Hepatic stellate cell (primary cell): ENCODE results near the gene PUDP.
"Not testable (repeated sequence)": the region's sequence is repeated elsewhere in the genome, so short reads cannot be mapped to it uniquely, and the experiment has no call there.

Experiments
- DNase-seq: peaks from one replicate; pipeline ENCODE4 v3.0.0; 2011; ENCODE audit warnings: low spot score

The PUDP gene

DNA sequence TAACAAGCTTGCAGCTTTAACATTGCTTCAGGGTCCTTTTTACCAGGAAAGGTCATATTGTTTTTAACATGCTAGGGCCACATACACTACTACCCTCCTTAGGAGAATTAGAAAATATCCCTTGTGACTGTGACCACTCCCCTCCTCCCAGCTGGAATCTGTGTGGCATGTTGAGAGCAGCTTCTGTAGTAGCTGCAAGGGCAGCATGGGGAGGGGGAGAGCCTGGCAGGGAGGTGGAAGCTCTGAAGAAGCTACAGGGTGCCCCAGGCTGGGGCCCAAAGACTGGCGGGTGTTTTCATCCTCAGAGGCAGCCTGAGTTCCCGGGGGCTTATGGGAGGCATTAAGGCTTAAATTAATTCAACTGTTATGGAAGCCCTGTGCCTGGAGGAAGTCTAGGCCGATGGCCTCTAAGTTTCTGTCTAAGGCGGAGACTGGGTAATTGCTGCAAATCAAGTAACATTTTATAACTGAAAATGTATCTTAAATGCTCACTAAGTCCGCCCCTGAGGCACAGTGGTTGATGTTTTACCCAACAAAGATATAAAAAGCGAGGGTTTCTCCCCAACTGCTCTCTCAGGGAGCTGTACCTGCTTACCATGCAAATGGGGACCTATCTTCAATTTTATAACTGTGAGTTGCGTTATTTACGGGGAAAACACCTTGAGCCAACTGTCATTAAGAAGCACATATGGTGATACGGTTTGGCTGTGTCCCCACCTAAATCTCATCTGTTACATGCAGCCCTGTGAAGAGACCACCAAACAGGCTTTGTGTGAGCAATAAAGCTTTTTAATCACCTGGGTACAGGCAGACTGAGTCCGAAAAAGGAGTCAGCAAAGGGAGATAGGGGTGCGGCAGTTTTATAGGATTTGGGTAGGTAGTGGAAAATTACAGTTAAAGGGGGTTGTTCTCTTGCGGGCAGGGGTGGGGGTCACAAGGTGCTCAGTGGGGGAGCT is 37.8 kb downstream of the PUDP start:
- no peak for DNase-seq

GRCh38 chrX:7109049-7109531 is 38.9 kb downstream of the PUDP start:
- peak; percentile 21 for DNase-seq

GRCh38 chrX:7108030-7108429 is 39.9 kb downstream of the PUDP start:
- DNase-seq: no peak

GRCh38 chrX:7106649-7107048 is 41.3 kb downstream of the PUDP start:
- DNase-seq: no peak

GRCh38 chrX:7102119-7102518 is 45.8 kb downstream of the PUDP start:
- no peak for DNase-seq

GRCh38 chrX:7100022-7100421 is 47.9 kb downstream of the PUDP start:
- DNase-seq: no peak

- DNase-seq: not testable (repeated sequence)
Measured at GRCh38 chrX:7095657-7096056, 52.3 kb downstream of the PUDP start.

DNA sequence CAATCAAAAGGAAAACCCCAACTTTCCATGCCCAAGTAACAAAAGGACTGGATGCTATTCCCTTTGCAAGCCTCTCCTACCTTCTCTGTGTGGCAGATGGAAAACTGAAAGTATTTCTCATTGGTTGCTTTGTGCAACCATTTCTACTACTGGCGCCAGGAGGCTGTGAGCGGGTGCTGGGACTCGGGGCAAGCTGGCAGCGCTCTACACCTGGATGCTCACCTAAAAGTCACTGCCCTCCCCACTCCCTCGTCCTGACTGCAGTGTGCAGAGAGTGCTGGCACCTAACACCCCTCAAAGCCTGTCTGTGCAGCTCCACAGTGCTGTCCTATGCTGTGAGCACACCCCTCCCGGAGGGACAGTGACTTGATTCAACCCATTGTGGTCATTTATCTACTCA is 54.6 kb downstream of the PUDP start:
- DNase-seq: no peak

DNA sequence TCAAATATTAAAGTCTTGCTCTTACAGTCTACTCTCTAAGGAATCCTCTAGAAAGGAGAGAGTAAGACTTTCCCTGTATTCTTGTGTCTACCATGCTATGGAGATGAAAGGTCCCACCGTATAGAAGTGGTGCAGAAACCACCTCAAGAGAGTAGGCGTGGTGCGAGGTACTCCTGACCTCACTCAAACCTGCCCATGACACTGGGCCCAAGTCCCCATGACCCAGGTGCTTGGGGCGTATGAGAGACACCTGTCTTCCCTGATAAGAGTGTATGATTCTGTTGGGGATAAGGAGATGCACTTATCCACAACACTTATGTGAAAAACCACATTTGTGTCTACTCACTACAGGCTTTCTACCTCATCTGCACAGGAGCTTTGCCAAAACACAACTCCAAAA is 55.4 kb downstream of the PUDP start:
- DNase-seq: no peak

DNA sequence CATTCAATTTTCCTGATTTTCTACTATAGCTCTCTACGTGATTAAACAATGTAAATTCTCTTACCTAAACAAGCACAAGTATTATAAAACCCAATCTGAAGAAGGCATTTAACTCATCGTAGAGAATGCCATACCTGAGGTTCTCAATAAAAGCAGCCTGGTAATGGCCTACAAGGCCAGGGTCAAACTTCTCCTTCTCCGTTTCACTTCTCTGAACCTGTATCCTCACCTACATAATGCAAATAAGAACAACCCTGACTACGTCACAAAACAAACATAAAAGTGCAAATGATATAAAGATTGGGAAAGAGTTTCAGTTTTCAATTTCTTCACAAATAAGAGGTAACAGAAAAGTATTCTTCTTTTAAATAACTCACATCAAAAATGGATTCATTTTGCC is 56.0 kb downstream of the PUDP start:
- no peak for DNase-seq

DNA sequence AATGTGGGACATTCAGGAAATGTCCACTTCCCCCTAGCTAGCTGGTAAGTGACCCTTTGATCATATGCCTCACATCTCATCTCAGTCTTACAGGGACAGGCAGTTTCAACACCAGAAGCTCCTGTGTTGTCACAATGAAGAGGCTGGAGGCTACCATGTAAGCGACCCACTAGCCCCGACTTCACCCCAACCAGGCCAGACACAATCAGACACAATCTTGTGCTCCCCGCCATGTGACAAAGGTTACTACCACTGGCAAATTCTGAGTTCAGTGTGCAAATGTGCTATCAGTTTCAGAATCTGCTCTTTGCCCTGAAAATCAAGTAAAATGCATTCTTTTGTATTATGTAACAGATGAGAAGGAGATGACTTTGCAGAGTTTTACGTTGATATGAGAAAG is 57.3 kb downstream of the PUDP start:
- DNase-seq: no peak

DNA sequence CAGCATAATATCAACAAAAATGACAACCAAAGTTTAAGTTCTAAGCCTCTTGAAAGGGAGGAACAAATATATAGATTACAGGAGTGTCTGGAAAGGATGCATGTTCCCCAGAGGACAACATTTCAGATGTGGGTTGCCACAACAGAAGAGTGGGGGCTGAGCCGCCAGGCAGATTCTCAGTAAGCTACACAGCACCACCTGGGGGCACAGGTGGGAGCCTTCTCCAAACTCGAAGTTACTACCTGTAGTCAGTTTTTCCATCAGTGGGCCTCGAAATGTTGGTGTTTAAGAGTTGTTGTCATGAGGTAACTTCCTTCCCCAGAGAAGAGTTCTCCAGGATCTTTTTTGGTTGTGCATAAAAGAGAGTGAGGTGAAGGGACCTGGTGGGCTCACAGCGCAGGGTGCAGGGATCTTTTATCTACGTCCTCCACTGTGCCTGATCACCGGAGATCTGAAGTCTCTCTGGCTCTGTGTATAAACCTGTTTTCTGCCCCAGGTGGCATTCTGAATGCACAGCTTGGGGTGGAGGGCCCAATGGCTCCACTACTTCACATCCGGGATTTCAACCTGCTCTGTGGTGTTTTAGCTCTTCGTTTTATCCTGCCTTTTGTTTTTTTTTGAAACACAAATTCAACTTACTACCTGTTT is 58.9 kb downstream of the PUDP start:
- DNase-seq: no peak

DNA sequence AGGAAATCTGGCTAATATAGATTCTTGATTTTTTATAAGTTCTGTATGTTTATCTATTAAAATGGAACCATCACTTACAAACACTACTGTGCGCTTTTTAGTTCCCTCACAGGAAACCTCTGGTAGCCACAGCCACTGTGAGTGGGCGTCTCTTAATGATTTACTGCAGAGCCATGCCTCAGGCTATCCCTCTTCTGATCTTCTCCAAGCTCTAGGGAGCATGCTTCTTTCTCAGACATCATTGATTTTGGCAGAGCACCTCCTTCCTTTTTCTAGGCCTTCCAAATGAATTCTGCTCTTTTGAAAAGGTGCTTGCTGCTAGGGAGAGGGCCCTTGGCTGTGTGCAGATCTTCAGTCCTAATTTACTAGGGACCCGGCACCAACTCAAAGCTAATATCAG is 61.6 kb downstream of the PUDP start:
- no peak for DNase-seq

DNA sequence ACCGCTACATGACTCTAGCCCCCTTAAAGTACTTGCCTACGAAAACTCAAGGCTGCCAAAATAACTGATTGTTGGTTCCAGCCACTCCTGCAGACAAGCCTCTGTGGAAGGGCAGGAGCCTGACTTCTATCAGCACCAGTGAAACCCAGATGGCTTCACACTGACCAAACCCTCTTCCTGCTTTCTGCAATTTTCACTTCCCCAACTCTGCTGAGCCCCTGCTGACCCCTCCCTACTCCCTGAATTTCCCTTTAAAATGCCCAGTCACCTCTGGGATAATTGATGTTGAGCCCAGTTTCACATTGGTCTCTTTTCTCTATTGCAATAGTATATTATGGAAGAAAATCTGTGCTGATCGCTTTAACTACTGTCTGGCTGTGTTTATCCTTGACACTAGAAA is 62.1 kb downstream of the PUDP start:
- no peak for DNase-seq

GRCh38 chrX:7084841-7085240 is 63.1 kb downstream of the PUDP start:
- DNase-seq: no peak

- peak; percentile 78 for DNase-seq
Measured at GRCh38 chrX:7083468-7084396, 64.2 kb downstream of the PUDP start.

DNA sequence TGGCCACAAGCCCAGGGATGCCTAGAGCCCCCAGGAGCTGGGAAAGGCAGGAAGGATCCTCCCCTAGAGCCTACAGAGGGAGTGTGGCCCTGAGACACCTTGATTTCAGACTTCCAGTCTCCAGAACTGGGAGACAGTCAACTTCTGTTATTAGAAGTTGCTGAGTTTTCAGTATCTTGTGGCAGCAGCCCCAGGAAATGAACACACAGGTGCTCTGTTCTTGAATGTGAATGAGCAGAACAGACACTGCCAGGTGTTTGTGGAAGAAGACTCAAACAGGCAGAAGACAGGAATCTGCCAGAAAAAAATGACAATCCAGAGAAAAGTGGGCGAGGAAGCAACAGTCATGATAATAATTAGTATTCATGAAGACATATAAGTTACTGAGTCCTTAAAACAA is 64.9 kb downstream of the PUDP start:
- no peak for DNase-seq

GRCh38 chrX:7082556-7082955 is 65.4 kb downstream of the PUDP start:
- DNase-seq: no peak

GRCh38 chrX:7077241-7078230 is 70.4 kb downstream of the PUDP start:
- DNase-seq: no peak

DNA sequence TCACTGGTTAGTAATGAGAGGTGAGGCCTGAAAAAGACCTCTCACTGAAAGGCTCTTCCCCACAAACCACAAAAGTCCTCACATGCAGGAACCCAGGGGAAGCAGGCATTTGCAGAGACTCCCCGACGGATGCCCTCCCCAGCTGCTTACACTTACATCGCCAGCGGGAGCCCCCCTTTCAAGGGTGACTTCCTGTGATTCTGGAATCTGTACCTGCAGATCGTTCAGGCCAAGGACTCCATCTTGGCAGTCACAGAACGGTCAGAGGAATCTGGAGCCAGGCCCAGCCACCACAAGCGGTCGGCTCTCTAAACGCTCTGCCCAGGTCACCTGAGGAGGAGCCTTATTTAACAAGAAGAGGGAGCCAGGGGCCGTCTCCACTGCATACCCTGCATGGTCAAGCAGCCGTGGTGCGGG is 71.7 kb downstream of the PUDP start:
- no peak for DNase-seq

GRCh38 chrX:7074908-7075204 is 73.1 kb downstream of the PUDP start:
- no peak for DNase-seq
